Activated T-cell treated with anti-CD3 and anti-CD28 coated beads, Interleukin-2, amount 50 U/mL, for 24 hours (primary cell): ENCODE measurements around the gene PLCB1.

ENCODE experiments used
- DNase-seq: peaks from one replicate; pipeline ENCODE4 v3.0.0-alpha.2; 2020
- H3K27ac Mint-ChIP-seq: 2 replicates; pipeline ENCODE4 v1.8.0; 2020; ENCODE audit warnings: mild to moderate bottlenecking, mixed read lengths
- H3K27me3 Mint-ChIP-seq: 2 replicates; pipeline ENCODE4 v1.8.0; 2020; ENCODE audit warnings: mixed read lengths
- H3K36me3 Mint-ChIP-seq: 2 replicates; pipeline ENCODE4 v1.8.0; 2020; ENCODE audit warnings: low read depth, mixed read lengths
- H3K4me1 Mint-ChIP-seq: 2 replicates; pipeline ENCODE4 v1.8.0; 2020; ENCODE audit warnings: low read depth, mixed read lengths
- H3K4me3 Mint-ChIP-seq: 2 replicates; pipeline ENCODE4 v1.8.0; 2020; ENCODE audit warnings: mild to moderate bottlenecking, moderate library complexity, mixed read lengths
- H3K9me3 Mint-ChIP-seq: 2 replicates; pipeline ENCODE4 v1.8.0; 2020; ENCODE audit warnings: mixed read lengths

PLCB1 gene

DNA sequence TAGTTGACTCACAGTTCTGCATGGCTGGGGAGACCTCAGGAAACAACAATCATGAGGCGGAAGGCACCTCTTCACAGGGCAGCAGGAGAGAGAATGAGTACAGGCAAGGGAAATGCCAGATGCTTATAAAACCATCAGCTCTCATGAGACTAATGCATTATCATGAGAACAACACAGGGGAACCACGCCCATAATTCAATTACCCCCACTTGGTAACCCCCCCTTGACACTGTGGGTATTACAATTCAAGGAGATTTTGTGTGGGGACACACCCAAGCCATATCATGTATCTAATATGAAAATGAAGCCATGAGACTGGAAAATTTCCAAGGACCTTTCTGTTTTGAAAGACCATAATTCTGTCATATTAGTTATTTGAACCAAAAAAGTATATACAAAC lies 594.4 kb downstream of the PLCB1 start:
- H3K4me1 Mint-ChIP-seq, result no peaks in the 10 kb centered on the region
- no peak overlapping the region for H3K27ac Mint-ChIP-seq
- no peaks in the 10 kb centered on the region for H3K9me3 Mint-ChIP-seq
- DNase-seq, result no peak
- no peaks in the 10 kb centered on the region for H3K27me3 Mint-ChIP-seq
- H3K4me3 Mint-ChIP-seq, result no peak overlapping the region
- no peaks in the 10 kb centered on the region for H3K36me3 Mint-ChIP-seq

DNA sequence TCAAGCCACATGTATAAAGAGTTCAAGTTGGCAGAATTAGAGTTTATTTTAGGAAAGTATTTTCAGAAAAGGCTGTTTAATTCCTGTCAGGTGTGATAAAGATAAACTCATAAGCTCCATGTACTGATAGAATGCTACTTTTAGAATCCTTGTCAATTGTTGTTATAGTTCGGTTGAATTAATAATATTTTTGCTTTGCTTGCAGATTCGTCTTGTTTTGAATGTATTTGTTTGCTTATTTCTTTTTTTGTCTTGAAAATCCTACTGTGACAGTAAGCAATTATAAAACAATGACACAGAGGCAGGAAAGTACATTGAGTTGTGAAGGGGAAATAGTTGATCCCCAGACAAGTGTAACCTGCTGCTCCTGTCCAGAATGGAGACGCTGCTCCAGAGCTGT lies 602.9 kb downstream of the PLCB1 start:
- H3K4me1 Mint-ChIP-seq, result no peaks in the 10 kb centered on the region
- H3K36me3 Mint-ChIP-seq, result no peaks in the 10 kb centered on the region
- H3K4me3 Mint-ChIP-seq, result no peak overlapping the region
- no peaks in the 10 kb centered on the region for H3K9me3 Mint-ChIP-seq
- H3K27ac Mint-ChIP-seq, result no peak overlapping the region
- no peaks in the 10 kb centered on the region for H3K27me3 Mint-ChIP-seq
- DNase-seq, result no peak

DNA sequence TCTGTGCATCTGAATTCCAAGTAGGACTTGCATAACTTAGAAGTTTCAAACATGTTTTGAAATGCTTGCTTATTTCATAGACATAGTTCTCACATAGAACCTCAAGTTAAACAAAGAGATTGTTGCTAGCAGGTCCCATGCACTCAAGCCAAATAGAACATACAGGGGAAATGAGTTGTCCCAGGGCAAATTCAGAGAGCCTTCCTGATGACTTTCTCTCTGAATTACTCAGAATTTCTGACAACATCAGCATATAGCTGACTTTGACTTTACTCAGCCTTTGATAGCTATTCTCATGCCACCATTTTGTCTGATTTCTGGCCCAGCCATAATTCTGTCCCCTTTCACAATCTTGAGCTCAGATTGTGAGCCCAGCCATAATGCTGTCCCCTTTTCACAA lies 603.6 kb downstream of the PLCB1 start:
- no peak for DNase-seq
- Mint-ChIP-seq H3K9me3 (no peaks in the 10 kb centered on the region), H3K27ac (no peak overlapping the region), H3K4me3 (no peak overlapping the region), H3K4me1 (no peaks in the 10 kb centered on the region), H3K27me3 (no peaks in the 10 kb centered on the region), H3K36me3 (no peaks in the 10 kb centered on the region)

DNA sequence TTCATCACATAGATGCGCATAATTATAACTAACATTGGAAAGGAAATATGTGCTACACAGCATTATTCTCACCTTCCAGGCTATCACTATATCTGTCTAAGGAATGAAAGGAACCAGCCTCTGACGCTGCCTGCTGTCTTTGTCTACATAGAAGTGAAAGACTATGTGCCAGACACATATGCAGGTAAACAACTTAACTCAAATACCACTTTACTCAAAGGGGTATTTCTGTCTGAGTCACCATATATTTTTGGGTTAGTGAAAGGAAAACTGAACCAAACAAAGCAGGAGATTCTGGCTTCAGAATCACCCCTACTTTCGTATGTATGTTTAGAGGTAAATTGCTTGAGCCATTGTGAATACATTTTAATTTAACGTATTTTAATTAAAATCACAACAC lies 608.2 kb downstream of the PLCB1 start:
- peaks cover 2% of the 10 kb centered on the region for H3K4me1 Mint-ChIP-seq

DNA sequence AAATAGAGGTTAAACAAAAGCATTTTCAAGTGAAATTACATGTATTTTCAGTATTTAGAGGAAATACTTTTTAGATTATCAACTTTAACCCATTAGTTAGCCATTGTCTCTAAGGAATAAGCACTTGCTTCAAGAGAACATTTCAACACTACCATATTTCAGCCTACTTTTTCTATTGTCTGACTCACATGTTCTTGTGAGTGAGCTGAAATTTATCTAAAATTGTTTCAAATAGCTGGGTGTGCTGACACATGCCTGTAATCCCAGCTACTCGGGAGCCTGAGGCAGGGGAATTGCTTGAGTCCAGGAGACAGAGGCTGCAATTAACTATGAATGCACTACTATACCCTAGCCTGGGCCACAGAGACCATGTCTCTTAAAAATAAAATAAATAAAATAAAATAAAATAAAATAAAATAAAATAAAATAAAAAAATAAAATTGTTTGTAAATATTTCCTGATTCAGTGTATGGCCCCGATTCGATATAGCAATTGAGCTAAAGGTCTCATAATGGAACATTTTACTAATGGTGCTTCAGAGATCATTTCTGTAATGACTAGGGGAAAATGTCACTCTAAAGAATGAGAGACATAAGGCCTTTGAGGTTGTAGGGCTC lies 612.3 kb downstream of the PLCB1 start:
- peaks cover 3% of the 10 kb centered on the region for H3K4me1 Mint-ChIP-seq
- no peak overlapping the region for H3K4me3 Mint-ChIP-seq
- H3K27me3 Mint-ChIP-seq, result no peaks in the 10 kb centered on the region
- H3K9me3 Mint-ChIP-seq, result no peaks in the 10 kb centered on the region
- no peaks in the 10 kb centered on the region for H3K36me3 Mint-ChIP-seq
- no peak overlapping the region for H3K27ac Mint-ChIP-seq
- no peak for DNase-seq

More for the DNA sequence above, 608.2 kb downstream of the PLCB1 start:
- H3K4me3 Mint-ChIP-seq, result no peak overlapping the region
- DNase-seq, result no peak
- H3K27me3 Mint-ChIP-seq, result no peaks in the 10 kb centered on the region
- no peaks in the 10 kb centered on the region for H3K36me3 Mint-ChIP-seq
- no peaks in the 10 kb centered on the region for H3K9me3 Mint-ChIP-seq
- H3K27ac Mint-ChIP-seq, result no peak overlapping the region

DNA sequence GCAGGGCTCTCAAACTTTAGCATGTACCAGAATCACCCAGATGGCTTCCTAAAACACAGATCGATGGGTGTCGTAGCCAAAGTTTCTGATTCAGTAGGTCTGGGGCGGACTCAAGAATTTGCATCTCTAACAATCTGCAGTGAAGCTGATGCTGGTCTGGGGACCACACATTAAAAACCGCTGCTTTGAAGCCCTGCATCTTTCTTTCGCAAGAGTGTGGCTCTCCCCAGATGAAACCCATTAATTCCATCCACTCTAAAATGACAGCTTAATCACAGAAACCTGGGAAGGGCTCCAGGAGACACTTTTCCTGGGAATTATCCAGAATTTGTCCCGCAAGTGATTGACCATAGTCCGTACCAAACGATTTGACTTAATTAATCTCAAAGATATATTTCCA lies 617.0 kb downstream of the PLCB1 start:
- Mint-ChIP-seq H3K36me3 (no peaks in the 10 kb centered on the region), H3K27me3 (no peaks in the 10 kb centered on the region), H3K27ac (no peak overlapping the region), H3K9me3 (no peaks in the 10 kb centered on the region), H3K4me3 (no peak overlapping the region), H3K4me1 (peaks cover 3% of the 10 kb centered on the region)
- DNase-seq, result no peak

DNA sequence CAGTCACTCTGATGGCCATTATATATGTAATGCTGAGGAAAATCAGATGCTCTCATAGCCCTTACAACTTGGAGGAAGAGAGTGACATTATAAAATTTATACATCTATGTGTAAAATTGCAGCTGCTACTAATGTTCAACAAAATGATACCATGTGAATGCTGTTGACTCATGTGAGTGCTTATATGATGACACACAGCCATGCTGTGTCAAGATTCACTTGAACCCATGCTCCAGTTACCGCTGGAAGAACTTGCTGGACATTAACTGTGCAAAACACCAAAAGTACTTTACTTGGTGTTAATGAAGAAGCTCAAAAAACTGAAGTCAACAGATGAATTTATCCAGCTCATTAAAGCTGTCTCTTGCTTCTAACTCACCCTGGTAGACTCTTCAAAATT lies 617.9 kb downstream of the PLCB1 start:
- Mint-ChIP-seq H3K4me3 (no peak overlapping the region), H3K36me3 (no peaks in the 10 kb centered on the region), H3K27ac (no peak overlapping the region), H3K4me1 (peaks cover 3% of the 10 kb centered on the region), H3K9me3 (no peaks in the 10 kb centered on the region), H3K27me3 (no peaks in the 10 kb centered on the region)
- DNase-seq, result no peak

DNA sequence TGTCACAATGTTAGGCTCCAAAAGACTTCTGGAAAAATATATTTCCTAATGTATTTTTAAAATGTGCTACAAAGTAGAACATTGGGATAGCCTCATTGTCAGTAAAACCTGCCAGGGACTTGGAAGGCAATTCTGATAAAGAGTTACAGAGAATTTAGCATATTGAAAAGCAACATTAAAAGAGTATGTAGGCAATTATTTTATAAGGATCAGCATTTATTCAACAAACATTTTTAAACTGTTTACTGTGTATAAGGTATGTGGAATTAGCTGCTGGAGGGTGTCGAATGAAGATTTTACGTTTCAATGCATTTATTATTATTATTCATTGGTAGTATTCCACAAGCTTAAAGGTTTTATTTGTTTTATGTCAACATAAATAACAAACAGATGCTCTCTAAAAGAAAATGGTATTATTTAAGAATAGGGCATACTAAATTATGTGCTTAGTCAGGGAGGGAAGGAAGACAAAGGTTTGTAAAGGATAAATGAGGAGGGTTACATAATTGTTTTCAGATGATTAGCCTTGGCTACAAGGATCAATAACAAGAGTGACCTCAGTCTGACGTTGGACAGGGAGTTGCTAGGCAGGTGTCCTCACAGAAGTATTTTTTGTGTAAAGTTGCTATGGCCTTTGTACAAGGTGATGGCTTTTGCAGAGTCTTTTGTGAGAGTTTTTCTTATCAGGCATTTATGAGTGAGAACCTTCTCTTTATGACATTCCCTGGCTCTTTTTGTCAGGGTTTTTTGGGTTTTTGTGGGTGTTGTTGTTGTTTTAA lies 623.5 kb downstream of the PLCB1 start:
- Mint-ChIP-seq H3K4me3 (no peak overlapping the region), H3K4me1 (peaks cover 2% of the 10 kb centered on the region), H3K27me3 (no peaks in the 10 kb centered on the region), H3K36me3 (no peaks in the 10 kb centered on the region), H3K9me3 (no peaks in the 10 kb centered on the region), H3K27ac (no peak overlapping the region)
- no peak for DNase-seq

DNA sequence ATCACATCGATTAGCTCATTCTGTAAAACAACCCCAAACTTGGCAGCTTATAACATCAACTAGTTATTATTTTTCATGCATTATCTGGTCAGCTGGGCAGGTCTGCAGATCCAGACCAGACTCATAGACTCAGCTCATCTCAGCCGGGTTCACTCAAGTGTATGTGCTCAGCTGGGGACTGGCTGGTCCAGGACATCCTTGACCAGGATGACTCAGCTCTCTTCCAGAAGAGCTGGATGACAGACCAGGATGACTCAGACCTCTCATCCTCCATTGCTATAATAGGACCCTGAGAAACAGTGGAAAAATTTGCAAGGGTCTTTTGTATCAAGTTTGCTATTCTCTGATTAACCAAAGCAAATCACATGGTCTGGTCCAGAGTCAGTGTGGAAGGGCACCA lies 624.3 kb downstream of the PLCB1 start:
- Mint-ChIP-seq H3K9me3 (no peaks in the 10 kb centered on the region), H3K27me3 (no peaks in the 10 kb centered on the region), H3K27ac (no peak overlapping the region), H3K36me3 (no peaks in the 10 kb centered on the region), H3K4me1 (peaks cover 2% of the 10 kb centered on the region), H3K4me3 (no peak overlapping the region)
- DNase-seq, result no peak

DNA sequence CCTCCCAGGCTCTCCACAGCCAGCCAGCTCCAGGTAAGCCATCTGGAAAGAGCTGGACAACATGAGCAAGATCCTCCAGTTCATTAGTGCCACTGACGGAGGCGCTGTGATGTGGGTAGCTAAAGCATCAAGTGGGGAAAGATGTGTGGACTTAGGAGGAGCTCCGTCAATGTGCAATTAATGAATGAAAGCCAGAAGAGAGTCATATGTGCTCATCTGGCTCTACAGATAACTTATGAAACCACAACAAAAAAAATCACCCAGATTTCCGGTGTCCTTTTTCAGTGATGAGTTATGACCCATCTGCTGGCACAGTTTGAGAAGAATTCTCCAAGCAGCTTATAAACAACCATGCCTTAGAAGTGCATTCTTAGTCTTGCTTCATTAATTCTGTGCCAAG lies 625.1 kb downstream of the PLCB1 start:
- no peaks in the 10 kb centered on the region for H3K36me3 Mint-ChIP-seq

DNA sequence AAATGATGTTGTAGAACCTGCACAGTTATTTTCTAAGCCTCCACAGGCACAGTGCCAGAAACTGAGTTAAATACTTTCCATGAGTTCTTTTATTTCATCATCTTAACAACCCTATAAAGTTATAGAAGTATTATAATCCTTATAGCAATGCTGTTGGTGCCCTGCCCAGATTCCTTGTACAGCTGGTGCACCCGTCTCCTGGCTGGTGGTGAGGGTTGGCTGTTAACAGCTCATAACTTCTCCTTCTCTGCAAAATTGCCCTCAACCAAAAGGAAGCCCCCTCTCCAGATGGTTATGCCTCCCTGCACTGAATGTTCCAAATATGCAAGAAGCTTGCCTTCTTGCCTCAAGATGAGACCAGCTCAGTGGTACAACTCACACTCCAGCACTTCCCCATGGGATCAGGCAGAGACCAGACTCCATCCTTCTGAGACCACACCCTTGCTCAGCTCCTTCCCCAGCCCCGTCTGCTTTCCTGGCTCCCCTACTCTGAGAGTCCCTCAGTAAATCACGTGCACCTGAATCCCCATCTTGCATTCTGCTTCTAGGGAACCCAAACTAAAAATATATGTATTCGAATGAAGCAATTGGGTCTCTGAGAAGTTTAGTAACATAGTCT lies 632.4 kb downstream of the PLCB1 start:
- no peaks in the 10 kb centered on the region for H3K4me1 Mint-ChIP-seq
- DNase-seq, result no peak
- no peaks in the 10 kb centered on the region for H3K9me3 Mint-ChIP-seq
- H3K4me3 Mint-ChIP-seq, result no peak overlapping the region
- no peaks in the 10 kb centered on the region for H3K36me3 Mint-ChIP-seq
- H3K27me3 Mint-ChIP-seq, result no peaks in the 10 kb centered on the region
- no peak overlapping the region for H3K27ac Mint-ChIP-seq

More for the DNA sequence above, 625.1 kb downstream of the PLCB1 start:
- Mint-ChIP-seq H3K4me1 (peaks cover 2% of the 10 kb centered on the region), H3K27ac (no peak overlapping the region), H3K9me3 (no peaks in the 10 kb centered on the region), H3K27me3 (no peaks in the 10 kb centered on the region), H3K4me3 (no peak overlapping the region)
- DNase-seq, result no peak

DNA sequence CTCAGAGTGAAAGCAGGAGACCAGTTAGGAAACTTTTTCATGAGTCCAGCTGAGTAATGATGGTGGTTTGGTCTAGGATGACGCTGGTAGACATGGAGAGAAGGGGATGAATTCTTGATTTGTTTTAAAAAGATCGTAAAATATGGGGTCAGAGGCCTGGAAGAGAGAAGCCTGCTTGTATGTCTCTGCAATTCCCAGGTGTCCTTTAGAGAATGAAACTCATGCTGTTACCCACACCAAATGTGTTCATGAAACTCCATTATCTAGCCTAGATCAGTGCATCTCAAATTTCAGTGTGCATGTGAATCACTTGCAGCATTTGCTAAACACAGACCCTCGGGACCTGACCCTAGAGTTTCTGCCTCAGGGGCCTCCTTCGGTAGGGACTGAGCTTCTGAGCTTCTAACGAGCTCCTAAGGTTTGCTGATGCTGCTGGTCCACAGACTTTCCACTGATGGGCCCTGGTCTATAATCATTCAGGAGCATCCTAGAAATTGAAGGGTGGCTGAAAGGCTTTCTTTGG lies 634.9 kb downstream of the PLCB1 start:
- no peak for DNase-seq
- no peaks in the 10 kb centered on the region for H3K27me3 Mint-ChIP-seq
- no peak overlapping the region for H3K27ac Mint-ChIP-seq
- no peaks in the 10 kb centered on the region for H3K36me3 Mint-ChIP-seq
- no peaks in the 10 kb centered on the region for H3K9me3 Mint-ChIP-seq
- no peak overlapping the region for H3K4me3 Mint-ChIP-seq
- H3K4me1 Mint-ChIP-seq, result no peaks in the 10 kb centered on the region

DNA sequence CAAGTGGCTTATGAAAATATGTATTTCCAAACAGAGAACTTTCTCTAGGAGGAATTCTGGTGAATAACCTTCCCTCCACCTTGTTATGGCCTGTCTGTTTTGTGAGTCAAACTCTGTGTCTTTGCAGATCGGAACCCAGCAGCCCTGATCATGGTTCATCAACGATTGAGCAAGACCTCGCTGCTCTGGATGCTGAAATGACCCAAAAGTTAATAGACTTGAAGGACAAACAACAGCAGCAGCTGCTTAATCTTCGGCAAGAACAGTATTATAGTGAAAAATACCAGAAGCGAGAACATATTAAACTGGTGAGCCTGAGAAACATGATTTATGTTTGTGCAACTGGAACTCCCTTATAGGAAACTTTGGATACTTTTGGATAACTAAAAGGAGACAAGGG lies 642.3 kb downstream of the PLCB1 start:
- H3K27ac Mint-ChIP-seq, result no peak overlapping the region
- H3K27me3 Mint-ChIP-seq, result no peaks in the 10 kb centered on the region
- H3K9me3 Mint-ChIP-seq, result no peaks in the 10 kb centered on the region
- no peaks in the 10 kb centered on the region for H3K4me1 Mint-ChIP-seq
- no peak overlapping the region for H3K4me3 Mint-ChIP-seq
- DNase-seq, result no peak
- H3K36me3 Mint-ChIP-seq, result peaks cover 1% of the 10 kb centered on the region

DNA sequence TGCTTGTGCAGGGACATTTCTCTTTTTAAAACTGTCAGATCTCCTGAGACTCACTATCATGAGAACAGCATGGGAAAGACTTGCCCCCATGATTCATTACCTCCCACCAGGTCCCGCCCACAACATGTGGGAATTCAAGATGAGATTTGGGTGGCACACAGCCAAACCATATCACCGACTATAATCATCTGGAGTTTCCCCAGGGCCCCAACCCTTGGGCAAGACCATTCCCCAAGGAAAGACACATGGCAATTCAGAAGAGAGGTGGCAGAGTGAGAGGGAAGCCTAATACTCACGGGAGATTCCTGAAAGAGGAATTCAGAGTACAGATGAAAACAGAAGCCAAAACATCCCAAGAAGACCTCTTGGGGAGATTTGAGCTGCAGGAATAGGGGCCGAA lies 645.8 kb downstream of the PLCB1 start:
- H3K27me3 Mint-ChIP-seq, result no peaks in the 10 kb centered on the region
- H3K27ac Mint-ChIP-seq, result no peak overlapping the region
- no peaks in the 10 kb centered on the region for H3K4me1 Mint-ChIP-seq
- no peaks in the 10 kb centered on the region for H3K9me3 Mint-ChIP-seq
- peaks cover 1% of the 10 kb centered on the region for H3K36me3 Mint-ChIP-seq
- H3K4me3 Mint-ChIP-seq, result no peak overlapping the region
- DNase-seq, result no peak

DNA sequence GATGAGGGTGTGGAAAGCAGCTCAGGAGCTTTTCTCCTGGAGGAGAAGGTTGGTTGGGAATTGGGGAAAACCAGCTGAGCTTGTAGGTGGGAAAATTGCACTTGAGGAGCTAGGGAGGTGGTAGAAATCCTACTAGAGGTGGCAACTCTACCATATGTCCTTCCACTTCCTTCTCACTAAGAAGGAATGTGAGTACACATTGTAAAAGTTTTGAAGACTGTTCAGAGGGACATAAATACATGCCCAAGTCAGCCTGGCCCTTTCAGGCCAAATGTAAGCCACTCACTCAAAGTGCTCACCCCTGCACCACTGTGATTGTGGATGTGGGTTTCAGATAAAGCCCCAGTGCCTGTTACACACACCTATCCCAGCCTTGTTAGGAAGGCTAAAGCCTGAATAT lies 646.3 kb downstream of the PLCB1 start:
- DNase-seq, result no peak
- Mint-ChIP-seq H3K9me3 (no peaks in the 10 kb centered on the region), H3K4me1 (no peaks in the 10 kb centered on the region), H3K27me3 (no peaks in the 10 kb centered on the region), H3K27ac (no peak overlapping the region), H3K4me3 (no peak overlapping the region), H3K36me3 (peaks cover 1% of the 10 kb centered on the region)
